H1 (cell line): Measurements from ENCODE around the gene SLC13A1. TPM values are rescaled to one million over a fixed set of nuclear protein-coding genes. Genes with fewer than 3 reads are reported as not detected.

Experiments used
- CTCF ChIA-PET: fragments of 300-600 bp; sonication (Branson Sonifier 250); formaldehyde crosslinking; loops from one replicate; lab custom pipeline; 2021; ENCODE audit not compliant: partially characterized antibody; lab: Charles Lee
- POLR2A ChIA-PET: fragments of 300-600 bp; sonication (Branson Sonifier 250); formaldehyde crosslinking; loops from one replicate; lab custom pipeline; 2021; ENCODE audit warnings: inconsistent platforms; ENCODE audit not compliant: partially characterized antibody; lab: Charles Lee
- DNase-seq, 2 experiments: peaks; one replicate each; pipeline versions ENCODE4 v3.0.0 to v3.0.0-alpha.2; 2010 to 2022; ENCODE audit warnings: low spot score in 2 of 2, low read depth in 1 of 2, mixed read lengths in 1 of 2
- FAIRE-seq: peaks from 2 replicates; lab custom pipeline; 2011; peaks lifted over from hg19 to GRCh38; lab: Jason Lieb, UNC
- H2AFZ ChIP-seq: 2 replicates; pipeline ENCODE4 v1.8.1; 2012; ENCODE audit warnings: low read length, inconsistent platforms
- H2AK5ac ChIP-seq: 2 replicates; pipeline ENCODE4 v1.6.1; 2013; ENCODE audit warnings: low read depth, low read length
- H2BK120ac ChIP-seq: replicated peaks from 2 replicates; pipeline ENCODE3; 2013; ENCODE audit warnings: low read depth, low read length, inconsistent platforms
- H2BK12ac ChIP-seq: 2 replicates; pipeline ENCODE4 v1.6.1; 2013; ENCODE audit warnings: low read depth, low read length
- H2BK15ac ChIP-seq: 2 replicates; pipeline ENCODE4 v1.6.1; 2013; ENCODE audit warnings: low read length
- H2BK20ac ChIP-seq: 2 replicates; pipeline ENCODE4 v1.6.1; 2013; ENCODE audit warnings: low read length
- H2BK5ac ChIP-seq: 2 replicates; pipeline ENCODE4 v1.6.1; 2013; ENCODE audit warnings: low read depth, low read length
- H3K14ac ChIP-seq: 2 replicates; pipeline ENCODE4 v1.6.1; 2013; ENCODE audit warnings: inconsistent platforms; ENCODE audit not compliant: insufficient read length
- H3K18ac ChIP-seq: 2 replicates; pipeline ENCODE4 v1.6.1; 2013; ENCODE audit warnings: low read length; ENCODE audit errors: extremely low read depth
- H3K23ac ChIP-seq: 2 replicates; pipeline ENCODE4 v1.6.1; 2013; ENCODE audit warnings: inconsistent platforms; ENCODE audit not compliant: insufficient read length
- H3K23me2 ChIP-seq: 2 replicates; pipeline ENCODE4 v1.6.1; 2013; ENCODE audit warnings: low read depth, low read length
- H3K27ac ChIP-seq: 2 replicates; pipeline ENCODE4 v1.6.1; 2011; ENCODE audit warnings: low read depth, low read length, inconsistent platforms
- H3K27me3 ChIP-seq, 4 experiments: replicated peaks in 1 of 4; 1 replicate in 1 of 4; 2 replicates in 3 of 4; pipeline versions ENCODE4 v1.6.1 to v1.8.1; 2011 to 2013; ENCODE audit warnings: low read length in 3 of 4, mild to moderate bottlenecking in 3 of 4, inconsistent platforms in 2 of 4, mixed read lengths in 2 of 4, moderate library complexity in 1 of 4; ENCODE audit not compliant: control insufficient read depth in 3 of 4, insufficient read depth in 3 of 4; ENCODE audit errors: extremely low read depth in 1 of 4
- H3K36me3 ChIP-seq, 4 experiments: 2 replicates each; pipeline versions ENCODE4 v1.6.1 to v1.8.1; 2011 to 2013; ENCODE audit warnings: mild to moderate bottlenecking in 4 of 4, low read length in 3 of 4, moderate library complexity in 2 of 4, control low read depth in 1 of 4, inconsistent platforms in 1 of 4; ENCODE audit not compliant: insufficient read depth in 4 of 4, control insufficient read depth in 2 of 4
- H3K4ac ChIP-seq: replicated peaks from 2 replicates; pipeline ENCODE3; 2013; ENCODE audit warnings: low read length, low read depth, mixed read lengths, inconsistent platforms; ENCODE audit not compliant: insufficient read length
- H3K4me1 ChIP-seq, 4 experiments: replicated peaks in 1 of 4; 1 replicate in 1 of 4; 2 replicates in 3 of 4; pipeline versions ENCODE4 v1.6.1 to v1.8.1; 2011 to 2013; ENCODE audit warnings: low read length in 3 of 4, inconsistent platforms in 2 of 4, mixed read lengths in 1 of 4; ENCODE audit not compliant: insufficient read depth in 4 of 4, control insufficient read depth in 3 of 4
- H3K4me2 ChIP-seq, 2 experiments: 2 replicates each; pipeline versions ENCODE4 v1.6.1 to v1.8.1; 2011 to 2013; ENCODE audit warnings: low read depth in 2 of 2, low read length in 2 of 2, control low read depth in 1 of 2, inconsistent platforms in 1 of 2, mild to moderate bottlenecking in 1 of 2; ENCODE audit not compliant: insufficient read depth in 1 of 2
- H3K4me3 ChIP-seq, 4 experiments: fragments of 200-600, 300-600 bp in 1 of 4; sonication (generic), shearing (Covaris generic), sonication (Bioruptor Twin) in 1 of 4; 2 replicates each; pipeline versions ENCODE4 v1.5.1 to v1.8.1; 2011 to 2016; ENCODE audit warnings: low read length in 4 of 4, low read depth in 3 of 4, control low read depth in 2 of 4, inconsistent platforms in 2 of 4, mild to moderate bottlenecking in 2 of 4, mixed read lengths in 1 of 4, moderate library complexity in 1 of 4; ENCODE audit not compliant: insufficient read depth in 2 of 4; ENCODE audit errors: extremely low read depth in 1 of 4
- H3K56ac ChIP-seq: replicated peaks from 2 replicates; pipeline ENCODE3; 2013; ENCODE audit warnings: low read depth, mild to moderate bottlenecking, mixed read lengths, low read length, inconsistent platforms; ENCODE audit not compliant: insufficient read length
- H3K79me1 ChIP-seq: 2 replicates; pipeline ENCODE4 v1.6.1; 2013; ENCODE audit warnings: low read depth, low read length, control low read depth
- H3K79me2 ChIP-seq, 2 experiments: 2 replicates each; pipeline versions ENCODE4 v1.6.1 to v1.8.1; 2012 to 2013; ENCODE audit warnings: low read length in 2 of 2, mild to moderate bottlenecking in 2 of 2, inconsistent platforms in 1 of 2; ENCODE audit not compliant: insufficient read depth in 2 of 2, control insufficient read depth in 1 of 2
- H3K9ac ChIP-seq, 4 experiments: replicated peaks in 1 of 4; 1 replicate in 1 of 4; 2 replicates in 3 of 4; pipeline versions ENCODE4 v1.6.1 to v1.8.1; 2011 to 2013; ENCODE audit warnings: low read depth in 3 of 4, low read length in 3 of 4, control low read depth in 2 of 4, mild to moderate bottlenecking in 2 of 4, moderate library complexity in 2 of 4, inconsistent platforms in 1 of 4; ENCODE audit errors: extremely low read depth in 1 of 4
- H3K9me3 ChIP-seq, 2 experiments: 2 replicates each; pipeline versions ENCODE4 v1.6.1 to v1.8.1; 2012 to 2013; ENCODE audit warnings: mild to moderate bottlenecking in 2 of 2, moderate library complexity in 2 of 2, control low read depth in 1 of 2, inconsistent platforms in 1 of 2, low read depth in 1 of 2, low read length in 1 of 2, mixed read lengths in 1 of 2; ENCODE audit not compliant: insufficient read depth in 2 of 2
- H4K20me1 ChIP-seq, 2 experiments: replicated peaks in 1 of 2; 2 replicates each; pipeline versions ENCODE3 to v1.8.1; 2011 to 2013; ENCODE audit warnings: inconsistent platforms in 2 of 2, low read length in 2 of 2, mild to moderate bottlenecking in 1 of 2; ENCODE audit not compliant: insufficient read depth in 2 of 2, control insufficient read depth in 1 of 2
- H4K5ac ChIP-seq: 2 replicates; pipeline ENCODE4 v1.6.1; 2013; ENCODE audit warnings: low read length, low read depth, mixed read lengths, inconsistent platforms; ENCODE audit not compliant: insufficient read length
- H4K8ac ChIP-seq: 2 replicates; pipeline ENCODE4 v1.8.0; 2013; ENCODE audit warnings: mild to moderate bottlenecking, moderate library complexity, low read length, inconsistent platforms; ENCODE audit not compliant: insufficient read depth; ENCODE audit errors: extremely low read depth
- H4K91ac ChIP-seq: replicated peaks from 2 replicates; pipeline ENCODE3; 2013; ENCODE audit warnings: low read length, mixed read lengths, inconsistent platforms; ENCODE audit not compliant: insufficient read length
- HDAC6 ChIP-seq: IDR thresholded peaks from one replicate; pipeline ENCODE4 v1.7.1; 2012; ENCODE audit warnings: low read depth, mild to moderate bottlenecking, inconsistent platforms, low read length, moderate library complexity
- WGBS, 2 experiments: shearing (Covaris generic) in 1 of 2; methylation state at CpG; one replicate each; pipeline versions ENCODE4 v1.1.6 to v1.1.7; 2013 to 2015; ENCODE audit warnings: low lambda C conversion rate in 2 of 2, mixed read lengths in 2 of 2, inconsistent platforms in 1 of 2, low coverage in 1 of 2, missing lambda C conversion rate in 1 of 2; ENCODE audit not compliant: insufficient replicate concordance in 2 of 2, insufficient coverage in 1 of 2, insufficient read length in 1 of 2; ENCODE audit errors: extremely low coverage in 1 of 2, missing lambda C conversion rate in 1 of 2; 5-methylcytosine and 5-hydroxymethylcytosine counted together
- polyA plus RNA-seq, 7 experiments: library from polyadenylated mRNA; depleted of rRNA in 3 of 7; stranded (reverse) in 5 of 7; unstranded in 2 of 7; fragments of >200 nt in 5 of 7; fragments of 200-250 nt in 2 of 7; gene quantifications; 1 replicate in 5 of 7; 2 replicates in 1 of 7; 4 replicates in 1 of 7; pipeline versions ENCODE4 v1.2.1 to v1.2.3, GENCODE V29; 2011 to 2013; ENCODE audit warnings: missing spikeins in 2 of 7, mixed read lengths in 2 of 7
- total RNA-seq: library from RNA; stranded (reverse); fragmentation: NEBNext Ultra II Directional; extraction: Animal tissue kit (Norgen Biotek cat#: 25700); gene quantifications from 2 replicates; pipeline ENCODE4 v1.2.1, GENCODE V29; 2021

Gene SLC13A1
- total and polyA plus RNA-seq, 2 of the 8 experiments (the other 6 are each of a cell fraction or from before 2014, with no cell fraction given) = not detected

- Histone ChIP-seq H4K5ac (no peak overlapping the region), H3K56ac (no peak overlapping the region), H3K36me3 (no peaks in the 10 kb centered on the region), H4K8ac (no peak overlapping the region), H3K4ac (no peak overlapping the region), H2BK120ac (no peak overlapping the region), H3K79me2 (no peaks in the 10 kb centered on the region), H3K18ac (no peak overlapping the region), H2BK12ac (no peak overlapping the region), H2BK15ac (no peak overlapping the region), H3K27ac (no peak overlapping the region), H3K23me2 (no peaks in the 10 kb centered on the region), H3K9me3 (no peaks in the 10 kb centered on the region), H3K4me3 (no peak overlapping the region), H3K14ac (no peak overlapping the region), H3K4me1 (no peaks in the 10 kb centered on the region), H3K4me2 (no peak overlapping the region), H2AFZ (peak overlapping the region; percentile 21; the same call in 1 of the 2 replicates), H3K23ac (no peak overlapping the region), H4K20me1 (no peaks in the 10 kb centered on the region), H3K9ac (no peak overlapping the region), H2BK5ac (no peak overlapping the region), H3K27me3 (no peaks in the 10 kb centered on the region), H2BK20ac (no peak overlapping the region), H3K79me1 (no peaks in the 10 kb centered on the region), H2AK5ac (no peak overlapping the region), H4K91ac (no peak overlapping the region)
- no peak for FAIRE-seq
- ChIA-PET CTCF (interaction anchor here (0.7 to 1.3 kb wide), 3 partner anchors 9 to 373 kb away, joined by 3 read pairs; no protein-coding TSS in a partner anchor), POLR2A (interaction anchor here (0.7 kb wide), 1 partner anchor 9 kb away, joined by 3 read pairs; no protein-coding TSS in a partner anchor)
- DNase-seq = no peak
- WGBS, 2 experiments = 94% methylated on average over 15 of the region's 15 CpGs; no CpG with 5 or more reads in 1 of the 2 experiments
- TF ChIP-seq HDAC6 = no peak
Observed at GRCh38 chr7:123170333-123171246, 29.2 kb downstream of the SLC13A1 start.
